Stomach (tissue), 4 donors: ENCODE results near the gene P2RX1.

ENCODE experiments used
- CTCF ChIP-seq, 7 experiments: fragments of 450-650 bp in 4 of 7; fragments of 200-600 bp in 3 of 7; sonication (generic) in 3 of 7; IDR thresholded peaks; one replicate each; pipeline ENCODE4 v1.5.1; 2016 to 2019; ENCODE audit warnings: antibody characterized with exemption in 7 of 7, control low read depth in 2 of 7, mild to moderate bottlenecking in 1 of 7
- EP300 ChIP-seq: sonication (generic); formaldehyde crosslinking; IDR thresholded peaks from one replicate; pipeline ENCODE4 v1.6.1; 2017; ENCODE audit warnings: antibody characterized with exemption

- TF ChIP-seq CTCF (IDR thresholded peaks at IDR 0.05), result no peak
- no peak for TF ChIP-seq EP300
Observed at GRCh38 chr17:3921502-3922319, 5.4 kb upstream of the P2RX1 start.
